Epithelial cell of esophagus (primary cell): Measurements from ENCODE around the gene ADAM10.
A peak's percentile ranks its signal among the peaks of the same experiment; 100 is the strongest.

Source experiments
- DNase-seq: peaks from one replicate; pipeline ENCODE4 v3.0.0; 2010; ENCODE audit warnings: low read depth
- H3K4me3 ChIP-seq: 2 replicates; pipeline ENCODE4 v1.5.1; 2011; ENCODE audit warnings: mild to moderate bottlenecking, low read length, control low read depth
- CTCF ChIP-seq: IDR thresholded peaks from 2 replicates; pipeline ENCODE4 v1.5.1; 2011; ENCODE audit warnings: low read depth, mild to moderate bottlenecking, low read length, control low read depth, inconsistent platforms; ENCODE audit not compliant: insufficient read depth; ENCODE audit errors: missing control alignments

The ADAM10 gene, protein sequence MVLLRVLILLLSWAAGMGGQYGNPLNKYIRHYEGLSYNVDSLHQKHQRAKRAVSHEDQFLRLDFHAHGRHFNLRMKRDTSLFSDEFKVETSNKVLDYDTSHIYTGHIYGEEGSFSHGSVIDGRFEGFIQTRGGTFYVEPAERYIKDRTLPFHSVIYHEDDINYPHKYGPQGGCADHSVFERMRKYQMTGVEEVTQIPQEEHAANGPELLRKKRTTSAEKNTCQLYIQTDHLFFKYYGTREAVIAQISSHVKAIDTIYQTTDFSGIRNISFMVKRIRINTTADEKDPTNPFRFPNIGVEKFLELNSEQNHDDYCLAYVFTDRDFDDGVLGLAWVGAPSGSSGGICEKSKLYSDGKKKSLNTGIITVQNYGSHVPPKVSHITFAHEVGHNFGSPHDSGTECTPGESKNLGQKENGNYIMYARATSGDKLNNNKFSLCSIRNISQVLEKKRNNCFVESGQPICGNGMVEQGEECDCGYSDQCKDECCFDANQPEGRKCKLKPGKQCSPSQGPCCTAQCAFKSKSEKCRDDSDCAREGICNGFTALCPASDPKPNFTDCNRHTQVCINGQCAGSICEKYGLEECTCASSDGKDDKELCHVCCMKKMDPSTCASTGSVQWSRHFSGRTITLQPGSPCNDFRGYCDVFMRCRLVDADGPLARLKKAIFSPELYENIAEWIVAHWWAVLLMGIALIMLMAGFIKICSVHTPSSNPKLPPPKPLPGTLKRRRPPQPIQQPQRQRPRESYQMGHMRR

GRCh38 chr15:58749532-58750337, at the start of gene ADAM10:
TSS of gene ADAM10 (minus strand) at chr15:58749707. CDS start at chr15:58749534, 173 bp downstream.
- peak; percentile 99 for DNase-seq
- TF ChIP-seq CTCF = no peak
- H3K4me3 ChIP-seq = peak within 1 kb of the TSS; percentile 91

GRCh38 chr15:58797505-58797904, 48.0 kb upstream of the ADAM10 start:
- DNase-seq = no peak
- TF ChIP-seq CTCF = no peak
- no peak overlapping the region for H3K4me3 ChIP-seq

DNA sequence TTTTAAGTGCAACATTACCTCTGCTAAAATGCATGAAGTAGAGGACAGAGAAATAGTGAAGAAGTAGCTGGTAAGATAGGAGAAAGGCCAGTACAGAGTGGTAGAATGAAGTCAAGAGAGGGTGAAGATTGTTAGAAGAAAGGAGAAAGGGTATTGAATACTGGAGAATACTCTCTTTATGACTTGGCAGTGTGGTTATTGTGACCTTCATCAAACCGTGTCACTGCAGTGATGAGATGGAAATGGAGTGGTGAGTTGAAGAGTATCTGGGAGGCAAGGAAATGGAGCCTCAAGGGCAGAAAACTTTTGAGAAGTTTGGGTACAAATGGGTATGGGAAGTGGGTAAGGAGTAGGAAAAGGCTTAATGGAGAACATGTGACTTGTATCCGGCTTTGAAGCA, 46.3 kb upstream of the ADAM10 start:
- DNase-seq = no peak
- H3K4me3 ChIP-seq = no peak overlapping the region
- no peak for TF ChIP-seq CTCF

DNA sequence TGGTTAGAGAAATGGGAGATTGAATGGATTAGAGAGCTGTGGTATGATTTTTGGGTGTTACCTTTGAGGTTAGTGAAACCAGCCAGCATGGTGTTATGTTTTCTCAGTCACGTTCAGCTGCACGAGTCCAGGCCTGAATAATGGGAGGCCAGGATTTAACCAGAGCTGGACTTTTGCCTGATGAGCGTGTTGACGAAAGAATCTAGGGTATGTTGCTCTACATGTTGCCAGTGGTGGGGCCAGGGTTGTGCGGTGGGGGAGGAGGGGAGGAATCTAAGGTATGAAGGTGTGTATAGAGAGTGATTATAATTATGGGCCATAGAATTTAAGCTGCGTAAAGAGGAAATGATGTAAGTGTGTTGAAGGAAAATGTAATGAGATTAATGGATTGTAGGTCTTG, 44.4 kb upstream of the ADAM10 start:
- no peak overlapping the region for H3K4me3 ChIP-seq
- DNase-seq = peak; percentile 99
- no peak for TF ChIP-seq CTCF

- H3K4me3 ChIP-seq = no peak overlapping the region
- DNase-seq = no peak
- no peak for TF ChIP-seq CTCF
Measured at GRCh38 chr15:58788056-58788710, 38.7 kb upstream of the ADAM10 start.

- DNase-seq = no peak
- no peak overlapping the region for H3K4me3 ChIP-seq
- no peak for TF ChIP-seq CTCF
Measured at GRCh38 chr15:58785355-58785754, 35.8 kb upstream of the ADAM10 start.
